Body of pancreas (tissue), 4 donors: ENCODE measurements around the gene CGNL1.

ENCODE experiments used
- POLR2A ChIP-seq, 3 donors: fragments of 450-650 bp; IDR thresholded peaks; one replicate each; pipeline ENCODE4 v1.6.1; 2016; ENCODE audit warnings: antibody characterized with exemption in 3 of 3, mild to moderate bottlenecking in 2 of 3
- TF ChIP-seq, protein P1 (sequence below), 7 experiments: fragments of 450-650 bp in 4 of 7; fragments of 200-600 bp in 3 of 7; sonication (generic) in 3 of 7; IDR thresholded peaks; one replicate each; pipeline ENCODE4 v1.5.1; 2016 to 2019; ENCODE audit warnings: antibody characterized with exemption in 7 of 7

DNA sequence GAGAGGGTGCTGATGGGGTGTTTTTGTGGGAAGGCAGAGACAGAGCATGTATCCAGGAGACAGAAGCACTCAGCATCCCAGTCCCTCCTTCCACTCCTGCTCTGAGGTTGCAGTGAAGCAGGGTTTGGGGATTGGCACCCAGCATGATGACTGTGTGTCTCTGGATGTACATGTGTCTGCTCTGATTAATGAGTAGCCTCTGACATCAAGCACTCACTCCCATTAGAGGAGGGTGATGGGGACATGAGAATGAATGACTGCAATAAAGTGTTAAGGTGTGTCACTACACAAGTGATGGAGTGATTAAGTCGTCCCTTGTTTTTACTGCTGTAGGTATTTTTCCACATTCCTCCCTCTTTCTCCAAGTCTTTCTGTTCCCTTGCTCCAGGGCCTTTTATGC lies 205.8 kb downstream of the CGNL1 start:
- no peak for TF ChIP-seq POLR2A (IDR thresholded peaks at IDR 0.05)
- TF ChIP-seq, protein P1, sequence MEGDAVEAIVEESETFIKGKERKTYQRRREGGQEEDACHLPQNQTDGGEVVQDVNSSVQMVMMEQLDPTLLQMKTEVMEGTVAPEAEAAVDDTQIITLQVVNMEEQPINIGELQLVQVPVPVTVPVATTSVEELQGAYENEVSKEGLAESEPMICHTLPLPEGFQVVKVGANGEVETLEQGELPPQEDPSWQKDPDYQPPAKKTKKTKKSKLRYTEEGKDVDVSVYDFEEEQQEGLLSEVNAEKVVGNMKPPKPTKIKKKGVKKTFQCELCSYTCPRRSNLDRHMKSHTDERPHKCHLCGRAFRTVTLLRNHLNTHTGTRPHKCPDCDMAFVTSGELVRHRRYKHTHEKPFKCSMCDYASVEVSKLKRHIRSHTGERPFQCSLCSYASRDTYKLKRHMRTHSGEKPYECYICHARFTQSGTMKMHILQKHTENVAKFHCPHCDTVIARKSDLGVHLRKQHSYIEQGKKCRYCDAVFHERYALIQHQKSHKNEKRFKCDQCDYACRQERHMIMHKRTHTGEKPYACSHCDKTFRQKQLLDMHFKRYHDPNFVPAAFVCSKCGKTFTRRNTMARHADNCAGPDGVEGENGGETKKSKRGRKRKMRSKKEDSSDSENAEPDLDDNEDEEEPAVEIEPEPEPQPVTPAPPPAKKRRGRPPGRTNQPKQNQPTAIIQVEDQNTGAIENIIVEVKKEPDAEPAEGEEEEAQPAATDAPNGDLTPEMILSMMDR (IDR thresholded peaks at IDR 0.05): no peak
